Fibroblast of skin of left quadriceps (primary cell): ENCODE measurements around the gene KMT2B.
"Not testable (repeated sequence)": the region's sequence is repeated elsewhere in the genome, so short reads cannot be mapped to it uniquely, and the experiment has no call there.

Experiments
- DNase-seq, 2 experiments: peaks; one replicate each; pipeline ENCODE4 v3.0.0-alpha.2; 2013; ENCODE audit warnings: low read depth in 2 of 2

The KMT2B gene

GRCh38 chr19:35710784-35711723, 6.7 kb upstream of the KMT2B start:
- DNase-seq = no peak

GRCh38 chr19:35712567-35713505, 5.0 kb upstream of the KMT2B start:
- DNase-seq = no peak

DNA sequence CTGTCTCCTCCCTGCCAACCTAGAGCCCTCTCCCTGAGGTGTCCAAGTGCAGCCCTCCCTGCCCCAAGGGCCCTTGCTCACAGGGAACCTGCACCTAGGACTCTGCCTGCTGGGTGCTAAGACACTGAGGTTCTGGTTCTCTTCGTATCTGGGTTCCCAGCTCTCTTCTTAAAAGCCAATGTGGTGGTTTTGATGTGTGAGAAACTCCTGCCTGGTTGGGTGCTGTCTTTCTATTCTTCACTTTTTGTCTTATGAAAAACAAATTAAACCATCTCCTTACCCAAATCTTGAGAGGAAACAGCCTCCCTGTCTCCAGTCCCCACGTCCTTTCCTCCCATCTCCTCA, 4.3 kb upstream of the KMT2B start:
- DNase-seq = no peak

DNA sequence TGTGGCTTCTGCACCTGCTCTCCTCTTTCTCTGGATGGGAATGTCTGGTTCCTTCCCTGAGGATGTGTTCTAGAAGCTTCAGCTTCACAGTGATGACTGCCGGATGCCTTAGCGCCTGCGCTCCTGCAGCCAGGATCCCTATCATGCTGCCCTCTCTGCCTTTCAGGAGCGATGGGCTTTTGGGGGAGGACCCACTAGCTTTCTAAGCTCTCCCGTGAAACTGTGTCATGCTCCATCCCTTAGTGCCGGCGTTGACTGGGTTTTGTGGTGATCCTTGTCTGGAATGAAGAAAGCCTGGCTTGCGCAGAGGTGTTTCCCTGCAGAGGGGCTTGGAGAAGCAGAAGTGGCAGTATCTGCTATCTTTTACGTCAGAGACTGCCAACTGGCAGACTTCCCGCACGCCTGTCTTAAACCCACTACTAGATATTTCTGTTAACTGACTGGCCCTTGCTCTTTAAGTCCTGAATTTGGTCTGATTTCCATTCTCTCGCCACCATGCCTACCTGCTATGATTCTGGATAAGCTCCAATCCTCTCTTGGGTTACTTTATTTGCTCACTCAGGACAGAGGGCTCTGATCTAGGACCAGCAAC, 3.8 kb upstream of the KMT2B start:
- DNase-seq = no peak

DNA sequence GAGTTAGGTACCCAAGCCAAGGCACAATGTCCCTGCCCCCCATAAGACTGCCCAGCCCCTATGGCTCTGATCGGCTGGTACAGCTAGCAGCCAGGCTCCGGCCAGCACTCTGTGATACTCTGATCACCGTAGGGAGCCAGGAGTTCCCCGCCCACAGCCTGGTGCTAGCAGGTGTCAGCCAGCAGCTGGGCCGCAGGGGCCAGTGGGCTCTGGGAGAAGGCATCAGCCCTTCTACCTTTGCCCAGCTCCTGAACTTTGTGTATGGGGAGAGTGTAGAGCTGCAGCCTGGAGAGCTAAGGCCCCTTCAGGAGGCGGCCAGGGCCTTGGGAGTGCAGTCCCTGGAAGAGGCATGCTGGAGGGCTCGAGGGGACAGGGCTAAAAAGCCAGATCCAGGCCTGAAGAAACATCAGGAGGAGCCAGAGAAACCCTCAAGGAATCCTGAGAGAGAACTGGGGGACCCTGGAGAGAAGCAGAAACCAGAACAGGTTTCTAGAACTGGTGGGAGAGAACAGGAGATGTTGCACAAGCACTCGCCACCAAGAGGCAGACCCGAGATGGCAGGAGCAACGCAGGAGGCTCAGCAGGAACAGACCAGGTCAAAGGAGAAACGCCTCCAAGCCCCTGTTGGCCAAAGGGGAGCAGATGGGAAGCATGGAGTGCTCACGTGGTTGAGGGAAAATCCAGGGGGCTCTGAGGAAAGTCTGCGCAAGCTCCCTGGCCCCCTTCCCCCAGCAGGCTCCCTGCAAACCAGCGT, 3.0 kb upstream of the KMT2B start:
- no peak for DNase-seq

DNA sequence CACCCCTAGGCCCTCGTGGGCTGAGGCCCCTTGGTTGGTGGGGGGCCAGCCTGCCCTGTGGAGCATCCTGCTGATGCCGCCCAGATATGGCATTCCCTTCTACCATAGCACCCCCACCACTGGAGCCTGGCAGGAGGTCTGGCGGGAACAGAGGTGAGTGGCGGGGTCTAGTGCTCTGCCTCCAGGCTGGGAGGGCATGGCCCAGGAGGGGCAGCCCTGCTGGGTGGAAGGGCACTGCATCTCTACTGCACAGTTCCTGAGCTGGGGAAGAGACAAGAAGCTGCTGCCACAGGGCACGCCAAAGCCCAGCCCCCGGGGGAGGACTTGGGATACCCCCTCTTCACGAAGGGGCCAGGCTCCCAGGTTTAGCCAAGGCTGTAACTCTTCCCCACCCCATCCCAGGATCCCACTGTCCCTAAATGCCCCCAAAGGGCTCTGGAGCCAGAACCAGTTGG, 2.4 kb upstream of the KMT2B start:
- DNase-seq = no peak

GRCh38 chr19:35715981-35716800, 1.6 kb upstream of the KMT2B start:
- no peak for DNase-seq

GRCh38 chr19:35716801-35717664, 770 bp upstream of the KMT2B start:
- peak; percentile 37 to 38 for DNase-seq

- no peak for DNase-seq
Observed at GRCh38 chr19:35718345-35719041, 690 bp downstream of the KMT2B start.

- no peak for DNase-seq
Observed at GRCh38 chr19:35719402-35720162, 1.8 kb downstream of the KMT2B start.

- DNase-seq = no peak
Observed at GRCh38 chr19:35720163-35720524, 2.3 kb downstream of the KMT2B start.

- DNase-seq = no peak
Observed at GRCh38 chr19:35720648-35721047, 2.8 kb downstream of the KMT2B start.

DNA sequence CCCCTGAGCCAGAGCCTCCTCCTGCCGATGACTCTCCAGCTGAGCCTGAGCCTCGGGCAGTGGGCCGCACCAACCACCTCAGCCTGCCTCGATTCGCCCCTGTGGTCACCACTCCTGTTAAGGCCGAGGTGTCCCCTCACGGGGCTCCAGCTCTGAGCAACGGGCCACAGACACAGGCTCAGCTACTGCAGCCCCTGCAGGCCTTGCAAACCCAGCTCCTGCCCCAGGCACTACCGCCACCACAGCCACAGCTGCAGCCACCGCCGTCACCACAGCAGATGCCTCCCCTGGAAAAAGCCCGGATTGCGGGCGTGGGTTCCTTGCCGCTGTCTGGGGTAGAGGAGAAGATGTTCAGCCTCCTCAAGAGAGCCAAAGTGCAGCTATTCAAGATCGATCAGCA, 3.6 kb downstream of the KMT2B start:
- DNase-seq = no peak

GRCh38 chr19:35722461-35722860, 4.7 kb downstream of the KMT2B start:
- no peak for DNase-seq

DNA sequence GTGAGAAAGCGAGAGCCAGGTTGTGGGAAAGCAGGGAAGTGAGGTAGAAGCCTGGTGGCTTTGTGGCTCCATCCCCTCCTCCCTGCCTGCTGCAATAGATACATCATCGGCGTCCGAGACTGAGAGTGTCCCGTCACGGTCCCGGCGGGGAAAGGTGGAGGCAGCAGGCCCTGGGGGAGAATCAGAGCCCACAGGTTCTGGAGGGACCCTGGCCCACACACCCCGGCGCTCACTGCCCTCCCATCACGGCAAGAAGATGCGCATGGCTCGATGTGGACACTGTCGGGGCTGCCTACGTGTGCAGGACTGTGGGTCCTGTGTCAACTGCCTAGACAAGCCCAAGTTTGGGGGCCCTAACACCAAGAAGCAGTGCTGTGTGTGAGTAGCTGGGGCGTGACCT, 5.1 kb downstream of the KMT2B start:
- no peak for DNase-seq

GRCh38 chr19:35723671-35724070, 5.9 kb downstream of the KMT2B start:
- DNase-seq = no peak

GRCh38 chr19:35724132-35724531, 6.3 kb downstream of the KMT2B start:
- not testable (repeated sequence) for DNase-seq

- DNase-seq = no peak
Observed at GRCh38 chr19:35724560-35724959, 6.8 kb downstream of the KMT2B start.
